Ovary (tissue), 9 donors: Measurements from ENCODE around the gene SEMA3E. TPM values are rescaled to one million over a fixed set of nuclear protein-coding genes. Genes with fewer than 3 reads are reported as not detected.

ENCODE experiments used
- DNase-seq, 5 donors: peaks; one replicate each; pipeline ENCODE4 v3.0.0-alpha.2; 2019 to 2020
- H3K27ac ChIP-seq, 2 donors: fragments of 200-600 bp; one replicate each; pipeline versions ENCODE4 v1.5.1 to v1.8.0; 2019 to 2022
- H3K27me3 ChIP-seq: fragments of 200-600 bp; one replicate; pipeline ENCODE4 v1.8.0; 2022
- H3K36me3 ChIP-seq: fragments of 200-600 bp; sonication (generic); one replicate; pipeline ENCODE4 v1.5.1; 2019
- H3K4me1 ChIP-seq: one replicate; pipeline ENCODE4 v1.8.1; 2013; ENCODE audit warnings: mild to moderate bottlenecking, moderate library complexity; ENCODE audit not compliant: insufficient read depth
- H3K4me3 ChIP-seq: fragments of 200-600 bp; sonication (generic); one replicate; pipeline ENCODE4 v1.5.1; 2017
- H3K9me3 ChIP-seq, 2 donors: fragments of 200-600 bp in 1 of 2; sonication (generic) in 1 of 2; one replicate each; pipeline versions ENCODE4 v1.5.1 to v1.8.1; 2013 to 2019; ENCODE audit warnings: mild to moderate bottlenecking in 1 of 2, moderate library complexity in 1 of 2
- EP300 ChIP-seq: sonication (generic); formaldehyde crosslinking; IDR thresholded peaks from one replicate; pipeline ENCODE4 v1.6.1; 2017; ENCODE audit warnings: antibody characterized with exemption
- POLR2A ChIP-seq: fragments of 450-650 bp; IDR thresholded peaks from one replicate; pipeline ENCODE4 v1.6.1; 2017; ENCODE audit warnings: antibody characterized with exemption, mild to moderate bottlenecking, moderate library complexity
- WGBS, 3 donors: extraction: QIAGEN DNeasy Blood & Tissue Kit in 1 of 3; methylation state at CpG; one replicate each; pipeline versions ENCODE4 v1.1.5 to v1.1.7; 2013 to 2017; 5-methylcytosine and 5-hydroxymethylcytosine counted together
- intact Hi-C, 4 donors: fragments of 100-400 bp; cut with DNase I; formaldehyde crosslinking; loops; one replicate each; pipeline versions ENCODE4 v1.11.0 to v1.15.1; 2022 to 2023
- polyA plus RNA-seq, 2 donors: library from polyadenylated mRNA; stranded (reverse); fragments of 200-250 nt in 1 of 2; fragments of 350-450 nt in 1 of 2; fragmentation: Illumina TruSeq in 1 of 2; extraction: RNeasy Lipid Tissue Mini Kit (QIAGEN cat#74804) in 1 of 2; gene quantifications; one replicate each; pipeline ENCODE4 v1.2.3, GENCODE V29; 2013 to 2014
- total RNA-seq, 7 donors: library from RNA; depleted of rRNA in 2 of 7; stranded (reverse); fragments of >200 nt in 2 of 7; fragmentation: NEBNext Ultra II Directional in 3 of 7; extraction: Animal tissue kit (Norgen Biotek cat#: 25700) in 3 of 7; gene quantifications; one replicate each; pipeline versions ENCODE4 v1.1.0 to v1.2.4, GENCODE V29; 2016 to 2023
- TF ChIP-seq, protein P1 (sequence below), 3 donors: fragments of 450-650 bp in 2 of 3; fragments of 200-600 bp in 1 of 3; IDR thresholded peaks; one replicate each; pipeline versions ENCODE4 v1.5.1 to v1.8.0; 2016 to 2022; ENCODE audit warnings: antibody characterized with exemption in 3 of 3, mild to moderate bottlenecking in 1 of 3
- donor health status: DM: no; HTN: no; CAD: no; lungs with moderate emphysema.
- donor health status: DM: no; HTN: no; CAD: no.
- donor health status: Bipolar disorder and iron deficiency.
- donor health status: DM: yes; HTN: yes; CAD: no.
- donor health status: DM: no; HTN: no; CAD: no.
- donor health status: DM: yes; HTN: yes; CAD: no.

SEMA3E gene
- total and polyA plus RNA-seq, 9 donors, result 0.10 to 2.2 (median 0.42) TPM; not detected in 2

DNA sequence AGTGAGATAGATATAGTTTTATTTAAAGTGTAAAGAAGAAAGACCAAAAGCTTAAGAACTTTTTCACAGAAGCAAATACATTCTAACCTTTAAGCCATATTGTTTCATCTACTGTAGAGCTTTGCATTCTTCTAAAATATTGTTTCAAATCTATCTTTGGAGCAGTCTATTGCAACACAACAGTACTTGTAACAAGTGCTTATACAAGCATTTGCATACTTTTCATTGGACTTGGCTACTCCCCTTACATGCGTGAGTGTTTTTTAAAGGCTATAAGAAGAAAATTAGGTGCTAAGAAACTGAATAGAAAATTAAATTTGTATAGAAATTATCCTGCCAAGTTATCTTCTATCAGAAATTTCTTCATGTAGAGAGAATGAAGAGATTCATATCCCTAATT lies 45.3 kb downstream of the SEMA3E start:
- no peak for DNase-seq

DNA sequence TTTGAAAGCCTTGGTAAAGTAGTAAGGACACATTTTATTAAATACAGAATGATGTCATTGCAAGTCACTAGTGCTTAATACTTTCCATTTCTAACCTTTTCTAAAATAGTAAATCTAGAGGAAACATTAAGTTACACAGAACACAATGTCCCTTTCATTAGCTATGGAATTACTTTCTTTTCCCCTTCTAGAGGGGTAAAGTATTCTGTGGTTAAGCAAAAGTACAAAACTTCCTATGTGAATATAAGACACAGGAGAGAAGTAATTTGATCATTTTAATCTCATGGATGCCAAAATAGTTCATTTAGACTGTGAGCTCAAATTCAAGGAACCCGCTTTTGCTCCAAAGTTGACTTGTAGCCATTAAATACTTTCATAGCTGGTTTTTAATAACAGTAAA lies 49.8 kb downstream of the SEMA3E start:
- WGBS, 3 donors, result 83 to 92% (median 88%) methylated on average over 1 of the region's 1 CpG
- intact Hi-C loops, result no loop called here
- TF ChIP-seq POLR2A, result no peak
- TF ChIP-seq, protein P1, sequence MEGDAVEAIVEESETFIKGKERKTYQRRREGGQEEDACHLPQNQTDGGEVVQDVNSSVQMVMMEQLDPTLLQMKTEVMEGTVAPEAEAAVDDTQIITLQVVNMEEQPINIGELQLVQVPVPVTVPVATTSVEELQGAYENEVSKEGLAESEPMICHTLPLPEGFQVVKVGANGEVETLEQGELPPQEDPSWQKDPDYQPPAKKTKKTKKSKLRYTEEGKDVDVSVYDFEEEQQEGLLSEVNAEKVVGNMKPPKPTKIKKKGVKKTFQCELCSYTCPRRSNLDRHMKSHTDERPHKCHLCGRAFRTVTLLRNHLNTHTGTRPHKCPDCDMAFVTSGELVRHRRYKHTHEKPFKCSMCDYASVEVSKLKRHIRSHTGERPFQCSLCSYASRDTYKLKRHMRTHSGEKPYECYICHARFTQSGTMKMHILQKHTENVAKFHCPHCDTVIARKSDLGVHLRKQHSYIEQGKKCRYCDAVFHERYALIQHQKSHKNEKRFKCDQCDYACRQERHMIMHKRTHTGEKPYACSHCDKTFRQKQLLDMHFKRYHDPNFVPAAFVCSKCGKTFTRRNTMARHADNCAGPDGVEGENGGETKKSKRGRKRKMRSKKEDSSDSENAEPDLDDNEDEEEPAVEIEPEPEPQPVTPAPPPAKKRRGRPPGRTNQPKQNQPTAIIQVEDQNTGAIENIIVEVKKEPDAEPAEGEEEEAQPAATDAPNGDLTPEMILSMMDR (IDR thresholded peaks at IDR 0.05), result no peak
- TF ChIP-seq EP300, result no peak

More for the DNA sequence above, 45.3 kb downstream of the SEMA3E start:
- Histone ChIP-seq H3K27ac (no peak overlapping the region), H3K4me3 (no peak overlapping the region), H3K36me3 (no peaks in the 10 kb centered on the region), H3K9me3 (no peaks in the 10 kb centered on the region), H3K4me1 (no peaks in the 10 kb centered on the region), H3K27me3 (no peaks in the 10 kb centered on the region)
- no peak for TF ChIP-seq EP300
- TF ChIP-seq, protein P1 (IDR thresholded peaks at IDR 0.05), result no peak
- intact Hi-C loops, result no loop called here
- WGBS, 3 donors, result 69 to 85% (median 77%) methylated on average over 1 of the region's 1 CpG

DNA sequence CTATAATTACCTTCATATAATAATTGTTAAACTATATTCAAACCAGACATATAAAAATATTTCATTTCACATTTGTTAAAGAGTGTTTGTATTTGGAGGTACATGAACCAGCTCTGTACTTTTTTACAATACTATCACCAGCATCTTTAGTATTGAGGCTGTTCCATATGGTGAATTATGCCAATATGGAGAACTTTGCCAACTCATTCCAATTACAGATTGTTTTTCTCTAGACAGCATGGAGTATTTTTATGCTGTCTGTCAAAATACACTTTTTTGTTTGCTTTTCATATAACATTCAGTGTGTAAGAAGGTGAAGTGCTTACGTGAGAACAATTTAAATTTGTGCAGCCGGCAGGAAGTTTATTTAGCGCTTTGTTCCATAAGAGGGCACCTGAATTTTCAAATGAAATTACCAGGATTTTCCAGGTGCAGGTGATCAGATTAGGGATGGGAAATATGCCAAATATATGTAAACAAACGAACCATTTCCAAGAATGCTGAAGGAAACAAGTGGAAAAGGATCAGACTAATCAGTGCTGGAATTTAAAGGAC lies 54.9 kb downstream of the SEMA3E start:
- no peaks in the 10 kb centered on the region for H3K4me1 ChIP-seq
- H3K36me3 ChIP-seq, result no peaks in the 10 kb centered on the region
- intact Hi-C loops, result no loop called here
- TF ChIP-seq POLR2A (no peak), EP300 (no peak)
- TF ChIP-seq, protein P1 (IDR thresholded peaks at IDR 0.05), result no peak
- WGBS, 3 donors, result 72 to 79% (median 73%) methylated on average over 4 of the region's 4 CpGs
- no peak for DNase-seq
- no peaks in the 10 kb centered on the region for H3K9me3 ChIP-seq
- no peaks in the 10 kb centered on the region for H3K27me3 ChIP-seq
- no peak overlapping the region for H3K4me3 ChIP-seq
- H3K27ac ChIP-seq, result no peak overlapping the region

More for the DNA sequence above, 49.8 kb downstream of the SEMA3E start:
- no peaks in the 10 kb centered on the region for H3K27me3 ChIP-seq
- H3K4me1 ChIP-seq, result no peaks in the 10 kb centered on the region
- H3K27ac ChIP-seq, result no peak overlapping the region
- no peak overlapping the region for H3K4me3 ChIP-seq
- no peaks in the 10 kb centered on the region for H3K9me3 ChIP-seq
- DNase-seq, result no peak
- H3K36me3 ChIP-seq, result no peaks in the 10 kb centered on the region

DNA sequence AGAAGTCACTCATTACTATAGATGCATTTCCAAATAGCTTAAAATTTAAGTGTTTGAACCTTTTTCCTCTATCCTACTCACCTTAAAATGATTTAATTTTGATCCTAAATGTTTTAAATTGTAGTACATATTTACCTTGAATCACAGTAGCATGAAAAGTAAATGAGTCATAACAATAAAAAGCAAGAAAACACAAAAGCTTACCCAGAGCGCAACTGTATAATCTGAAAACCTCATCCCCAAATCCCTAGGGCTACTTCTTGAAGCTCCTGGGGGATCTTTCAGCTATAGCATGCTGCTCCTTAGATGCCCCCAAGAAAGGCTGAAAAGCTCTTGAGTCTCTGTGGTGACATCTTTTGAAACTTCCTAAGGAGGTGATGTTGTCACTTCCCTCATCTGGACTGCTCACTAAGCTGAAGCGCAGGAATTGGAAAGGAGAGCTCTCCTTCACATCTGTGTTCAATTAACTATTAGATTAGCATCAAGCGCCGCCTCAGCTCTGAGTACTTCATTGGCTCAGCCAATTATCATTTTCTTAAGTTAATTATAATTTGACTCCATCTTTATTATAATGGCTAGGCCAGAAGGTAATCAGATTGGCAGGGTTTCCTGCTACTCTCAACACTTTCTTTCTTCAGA lies 60.2 kb downstream of the SEMA3E start:
- intact Hi-C loops, result no loop called here
- DNase-seq, result no peak

More for the DNA sequence above, 60.2 kb downstream of the SEMA3E start:
- H3K27ac ChIP-seq, result no peak overlapping the region
- TF ChIP-seq POLR2A, result no peak
- TF ChIP-seq, protein P1 (IDR thresholded peaks at IDR 0.05), result no peak
- TF ChIP-seq EP300, result no peak
- H3K9me3 ChIP-seq, result no peaks in the 10 kb centered on the region
- no peaks in the 10 kb centered on the region for H3K36me3 ChIP-seq
- no peaks in the 10 kb centered on the region for H3K27me3 ChIP-seq
- H3K4me1 ChIP-seq, result no peaks in the 10 kb centered on the region
- 81 to 86% (median 86%) methylated on average over 4 of the region's 4 CpGs for WGBS, 3 donors
- H3K4me3 ChIP-seq, result no peak overlapping the region
